M059J (cell line): ENCODE results near the gene AK5. TPM values are rescaled to one million over a fixed set of nuclear protein-coding genes. Genes with fewer than 3 reads are reported as not detected.

Experiments used
- DNase-seq: peaks from one replicate; pipeline ENCODE4 v3.0.0-alpha.2; 2012; ENCODE audit warnings: low read depth
- total RNA-seq: library from RNA; depleted of rRNA; stranded (reverse); fragments of >200 nt; shearing (Covaris generic); gene quantifications from 2 replicates; pipeline ENCODE4 v1.2.3, GENCODE V29; 2014

AK5 gene
- total RNA-seq, 1 experiment from 2014 or later = 5.6 TPM

DNA sequence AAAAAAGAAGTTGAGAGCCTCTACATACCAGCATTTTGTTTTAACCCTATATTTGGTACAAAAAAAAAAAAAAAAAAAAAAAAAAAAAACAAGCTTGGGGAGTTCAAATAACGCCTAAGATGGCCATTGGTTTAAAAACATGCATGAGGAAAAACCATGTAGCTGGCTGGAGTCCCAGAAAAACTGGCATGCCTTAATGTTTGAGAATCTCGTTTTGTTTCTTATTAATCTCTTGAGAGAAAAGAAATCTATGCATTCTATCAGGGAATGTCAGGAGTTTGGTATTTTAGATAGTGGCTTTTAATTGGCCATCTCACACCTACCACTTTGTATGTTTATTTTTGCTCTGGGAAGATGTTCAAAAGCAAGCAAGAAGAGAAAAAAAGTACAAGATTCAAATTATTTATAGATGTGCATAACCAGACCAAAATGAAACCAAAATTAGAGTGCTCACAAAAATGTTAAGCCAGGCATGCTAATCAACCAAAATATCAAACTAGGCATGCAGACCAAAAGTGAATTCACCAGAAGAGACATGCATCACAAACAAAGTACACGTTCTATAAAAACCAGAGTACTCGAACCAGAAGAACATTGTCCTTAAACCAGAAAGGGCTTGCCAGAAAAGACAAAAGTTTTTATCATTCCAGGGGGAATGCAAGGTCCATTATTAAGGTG lies 156.6 kb downstream of the AK5 start:
- peak; percentile 86 for DNase-seq

DNA sequence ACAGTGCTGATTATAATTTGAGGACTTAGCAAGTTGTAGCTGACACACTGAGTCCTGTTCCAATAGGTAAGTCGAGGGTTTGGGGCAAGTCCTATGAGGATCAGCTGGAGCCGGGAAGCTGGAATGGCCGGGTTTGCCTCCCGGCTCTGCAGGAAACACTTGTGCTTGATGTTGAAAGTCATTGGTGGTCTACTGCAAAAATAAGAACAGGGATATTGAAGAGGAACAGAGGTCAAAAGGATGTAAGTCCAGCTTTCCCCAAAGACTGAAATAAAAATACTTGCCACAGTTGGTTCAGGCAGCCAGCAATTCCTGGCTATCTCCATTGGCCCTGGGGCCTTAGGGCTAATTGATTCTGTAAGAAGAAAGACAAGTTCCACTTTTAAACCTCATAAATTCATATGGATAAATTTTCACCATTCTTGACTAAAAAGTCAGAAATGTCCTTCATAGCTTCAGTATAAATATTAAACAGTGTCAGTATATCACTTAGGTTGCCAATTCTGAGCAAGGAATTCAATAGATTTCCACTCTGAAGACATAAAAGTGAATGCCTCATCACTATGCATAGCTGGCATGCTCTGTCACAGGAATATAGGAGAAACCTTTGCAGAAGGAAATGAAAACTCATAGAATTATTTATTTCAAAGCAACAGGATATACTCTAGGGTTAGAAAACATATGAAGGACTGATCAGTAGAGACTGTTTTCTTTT lies 165.2 kb downstream of the AK5 start:
- no peak for DNase-seq

DNA sequence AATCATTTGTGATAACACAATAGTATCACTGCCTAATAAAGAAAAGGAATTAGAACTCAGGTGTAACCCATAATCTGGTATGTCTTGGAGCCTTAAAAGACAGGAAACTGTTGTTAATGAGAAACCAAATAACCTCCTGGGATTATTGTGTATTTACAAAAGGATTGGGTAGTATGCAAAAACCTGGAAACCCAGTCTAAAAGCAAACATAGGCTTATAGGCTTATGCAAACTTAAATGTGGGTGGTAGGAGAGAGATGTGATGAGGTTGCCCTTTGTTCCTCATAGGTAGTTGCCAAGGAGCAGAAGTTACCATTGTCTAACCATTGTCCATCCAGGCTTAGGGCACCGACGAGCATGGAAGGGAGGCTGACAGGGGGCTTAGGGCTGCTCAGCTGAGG lies 165.8 kb downstream of the AK5 start:
- DNase-seq = no peak

DNA sequence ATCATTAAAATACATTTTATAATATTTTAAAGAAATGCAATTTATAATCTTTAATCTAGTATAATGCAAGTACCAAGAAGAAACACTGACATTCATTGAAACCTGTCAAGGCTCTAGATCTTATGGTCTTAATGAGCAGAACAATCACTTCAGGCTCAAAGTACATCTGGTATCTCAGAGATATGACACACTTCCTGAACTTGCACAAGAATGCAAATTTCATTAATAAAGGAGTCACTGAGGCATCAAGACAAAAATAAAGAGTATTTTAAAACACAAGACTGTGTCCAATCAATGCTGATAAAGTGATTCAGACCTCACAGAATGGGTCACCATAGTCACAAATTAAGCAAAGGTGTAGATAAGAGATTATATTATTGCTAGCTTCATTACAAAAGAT lies 178.1 kb downstream of the AK5 start:
- DNase-seq = peak; percentile 17

DNA sequence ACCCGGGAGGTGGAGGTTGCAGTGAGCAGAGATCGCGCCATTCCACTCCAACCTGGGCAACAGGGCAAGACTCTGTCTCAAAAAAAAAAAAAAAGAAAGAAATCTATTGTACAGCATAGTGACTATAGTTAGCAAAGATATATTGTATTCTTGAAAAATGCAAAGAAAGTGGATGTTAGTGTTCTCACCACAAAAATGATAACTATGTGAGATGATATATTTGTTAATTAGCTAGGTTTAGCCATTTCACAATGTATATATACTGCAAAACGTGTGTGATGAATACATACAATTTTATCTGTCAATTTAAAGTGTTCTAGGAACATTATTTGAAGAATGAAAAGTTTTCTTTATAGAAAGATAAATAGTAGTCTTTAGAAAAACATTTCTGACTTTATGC lies 179.9 kb downstream of the AK5 start:
- no peak for DNase-seq

DNA sequence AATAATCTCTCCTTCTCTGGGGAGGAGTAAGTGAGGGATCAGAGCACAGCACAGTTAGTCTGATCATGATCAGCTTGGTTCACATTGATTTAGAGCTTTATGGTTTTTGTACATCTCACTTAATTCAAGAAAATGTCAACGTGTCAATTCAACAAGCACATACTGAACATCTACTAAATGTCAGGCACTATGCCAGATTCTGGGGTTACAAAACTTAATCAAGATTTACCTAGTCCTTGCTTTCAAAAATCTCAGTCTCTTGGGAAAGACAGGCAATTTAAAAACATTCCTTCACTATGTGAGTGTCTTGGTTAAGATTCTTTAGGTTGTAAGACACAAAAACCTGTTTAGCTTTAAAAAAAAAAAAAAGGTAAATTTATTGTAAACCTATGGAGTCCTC lies 181.4 kb downstream of the AK5 start:
- DNase-seq = no peak

DNA sequence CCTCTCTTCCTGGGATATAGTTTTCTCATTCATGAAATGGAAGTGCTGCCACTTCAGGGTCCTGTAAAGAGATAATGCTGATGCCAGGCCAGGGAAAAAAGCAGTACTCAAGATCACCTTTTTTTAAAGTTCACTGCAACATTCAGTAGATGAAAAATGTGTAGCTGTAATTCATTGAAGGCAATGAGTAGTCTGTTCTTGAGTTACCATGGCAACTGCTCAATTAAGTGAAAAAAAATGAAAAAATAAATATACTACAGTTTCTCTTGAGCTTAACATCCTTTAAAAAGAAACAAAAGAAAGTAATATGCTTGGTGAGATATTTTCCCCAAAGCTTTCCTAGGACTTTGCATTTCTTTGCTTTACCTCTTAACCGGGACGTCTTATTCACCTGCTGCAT lies 183.3 kb downstream of the AK5 start:
- DNase-seq = no peak

DNA sequence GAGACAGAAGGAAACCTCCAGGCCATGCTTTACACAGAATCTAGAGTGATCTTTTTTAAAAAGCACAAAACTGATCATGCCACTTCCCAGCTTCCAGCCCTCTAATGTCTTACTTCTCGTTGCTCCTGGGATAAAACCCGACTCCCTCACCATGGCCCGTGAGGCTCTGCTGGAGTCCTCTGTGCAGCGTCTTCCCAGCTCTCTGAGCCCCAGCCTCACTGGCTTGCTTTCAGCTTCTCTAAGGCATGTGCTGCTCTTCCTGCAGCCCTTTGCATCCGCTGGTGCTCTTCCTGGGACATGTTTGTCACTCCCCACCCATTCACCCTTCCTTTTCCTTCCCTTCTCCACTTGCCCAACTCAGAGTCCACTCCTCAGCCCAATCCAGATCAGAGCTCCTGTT lies 184.1 kb downstream of the AK5 start:
- no peak for DNase-seq

DNA sequence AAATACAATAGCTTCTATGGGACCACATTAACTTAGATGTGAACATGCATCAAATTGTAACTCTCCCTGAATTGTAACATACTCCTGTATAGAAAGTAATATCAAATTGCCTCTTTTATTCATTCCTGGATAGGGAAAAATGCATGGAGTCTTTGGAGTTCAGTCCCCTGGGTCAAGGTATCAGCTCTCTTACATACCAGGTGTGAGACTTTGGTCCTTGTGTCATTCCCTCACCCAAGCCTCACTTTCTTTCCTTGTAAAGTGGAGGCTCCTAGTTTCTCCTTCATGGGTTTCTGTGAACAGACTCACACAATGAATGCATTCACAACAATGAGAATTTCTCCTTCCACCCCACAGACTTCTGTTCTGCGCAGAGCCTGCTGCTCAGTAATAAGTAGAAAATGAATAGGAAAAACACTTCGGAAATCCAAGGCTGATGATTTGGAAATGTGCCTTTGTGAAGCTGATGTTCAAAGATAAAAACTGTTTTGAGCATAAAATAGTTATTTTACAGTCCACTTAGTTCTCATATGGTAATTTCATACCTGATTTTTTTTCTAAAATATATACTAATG lies 185.3 kb downstream of the AK5 start:
- DNase-seq = no peak

DNA sequence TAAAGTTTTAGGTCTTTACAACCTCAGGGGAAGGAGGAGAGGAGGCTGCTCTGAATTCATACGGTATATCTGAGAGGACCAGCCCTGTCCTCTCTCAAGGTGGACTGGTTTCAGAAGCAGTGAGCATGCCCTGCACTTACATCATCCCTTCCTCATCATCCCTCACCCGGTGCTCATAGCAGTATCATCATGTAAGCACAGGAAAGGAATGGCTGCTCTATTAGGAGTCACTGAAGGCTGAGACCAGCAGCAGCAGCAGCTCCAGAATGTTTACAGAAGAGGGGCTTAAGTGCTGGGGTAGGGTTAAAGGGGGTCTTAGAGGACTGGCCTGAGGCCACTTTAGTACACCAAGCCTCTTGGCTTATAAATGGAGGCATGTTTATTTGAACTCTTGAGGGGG lies 185.9 kb downstream of the AK5 start:
- DNase-seq = no peak

DNA sequence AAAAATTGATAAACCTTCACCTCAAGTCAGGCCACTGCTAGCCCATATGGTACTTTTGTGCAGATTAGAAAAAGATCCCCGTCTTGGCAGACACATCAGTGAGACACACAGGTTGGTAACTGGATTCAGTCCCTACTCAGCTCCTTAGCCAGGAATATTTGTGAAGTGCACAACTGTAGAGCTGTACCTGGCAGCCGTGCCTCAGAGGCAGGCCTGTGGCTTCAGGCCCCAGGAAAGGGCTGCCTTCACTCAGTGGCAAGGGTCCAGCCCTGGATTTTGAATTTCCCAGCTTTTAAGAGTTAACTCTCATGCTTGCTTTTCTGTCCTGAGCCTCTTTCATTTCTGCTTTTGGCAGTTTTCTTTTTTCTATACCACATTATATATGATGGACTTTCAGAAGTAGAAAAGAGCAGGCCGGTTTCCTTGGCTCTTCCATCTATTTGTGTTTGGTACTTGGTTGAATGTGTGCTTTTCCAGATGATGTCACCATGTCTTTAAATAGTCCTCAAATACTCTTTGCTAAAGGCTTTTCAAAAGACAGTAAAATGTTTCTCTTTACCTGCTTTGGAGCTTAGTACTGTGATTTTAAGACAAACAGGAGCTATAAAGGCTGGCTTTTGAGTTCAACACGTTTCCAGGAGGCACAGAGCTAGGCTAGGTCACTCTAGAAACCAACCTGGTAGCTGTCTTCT lies 186.6 kb downstream of the AK5 start:
- no peak for DNase-seq

DNA sequence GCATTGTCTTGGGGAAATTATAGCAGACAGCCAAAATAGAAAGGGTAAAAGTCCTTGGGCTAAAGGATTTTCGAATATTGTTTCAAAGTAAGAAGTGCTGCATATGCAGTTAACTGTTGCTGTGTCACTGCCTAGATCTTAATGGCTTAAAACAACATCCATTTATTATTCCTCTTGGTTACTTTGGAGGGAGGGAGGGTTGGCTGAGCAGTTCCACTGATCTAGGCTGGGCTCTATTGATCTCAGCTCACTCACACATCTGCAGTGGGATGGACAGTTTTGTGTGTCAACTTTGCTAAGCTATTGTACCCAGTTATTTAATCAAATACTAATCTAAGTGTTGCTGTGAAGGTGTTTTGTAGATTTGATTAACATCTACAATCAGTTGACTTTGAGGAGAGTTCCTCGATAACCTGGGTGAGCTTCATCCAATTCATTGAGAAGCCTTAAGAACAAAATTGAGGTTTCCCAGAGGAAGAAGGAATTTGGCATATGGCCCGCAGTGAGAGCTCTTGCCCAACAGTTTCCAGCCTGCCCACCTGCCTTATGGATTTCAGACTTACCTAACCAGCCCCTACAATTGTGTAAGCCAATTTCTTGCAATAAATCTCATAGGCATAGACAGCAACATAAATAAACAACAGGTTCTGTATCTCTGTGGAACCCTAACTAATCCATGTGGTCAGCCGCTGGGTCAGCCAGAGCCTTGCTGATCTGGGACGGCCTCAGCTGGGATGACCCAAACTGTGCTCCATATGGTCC lies 187.3 kb downstream of the AK5 start:
- DNase-seq = no peak

DNA sequence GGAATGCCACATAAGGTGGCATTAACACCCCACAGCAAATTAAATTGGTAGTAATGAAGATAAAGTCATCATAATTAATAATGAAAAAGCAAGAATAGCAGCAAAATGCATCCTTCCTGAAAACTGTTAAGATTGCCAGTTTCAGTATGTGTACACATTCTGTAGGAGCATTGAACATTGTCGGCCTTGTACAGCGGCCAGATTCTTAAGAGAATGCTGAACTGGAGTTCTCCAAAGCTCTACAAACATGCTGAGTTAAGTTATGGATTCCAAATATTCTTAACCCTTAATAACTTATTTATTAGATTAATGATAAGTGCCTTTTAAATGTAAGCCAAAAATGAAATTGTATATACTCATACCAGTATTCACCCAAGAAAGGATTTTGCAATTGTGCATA lies 189.9 kb downstream of the AK5 start:
- DNase-seq = no peak

DNA sequence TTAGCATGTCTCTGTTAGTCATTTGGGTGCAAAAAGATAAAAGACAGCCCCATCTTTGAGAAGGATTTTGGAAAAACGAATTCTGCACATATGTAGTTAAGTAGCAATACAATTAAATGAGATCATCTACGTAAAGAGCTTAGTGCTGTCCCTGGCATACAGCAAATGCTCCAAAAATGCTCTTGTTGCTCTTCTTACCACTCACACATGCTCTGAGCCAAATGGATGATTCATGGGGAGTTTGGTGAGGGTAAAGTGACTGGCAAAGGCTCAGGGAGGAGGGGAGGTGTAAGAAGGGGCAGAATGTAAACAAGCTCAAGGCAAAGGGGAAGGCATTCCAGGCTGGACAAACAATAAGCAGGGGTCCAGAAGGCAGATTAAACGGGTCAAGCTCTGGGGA lies 191.9 kb downstream of the AK5 start:
- peak; percentile 94 for DNase-seq

DNA sequence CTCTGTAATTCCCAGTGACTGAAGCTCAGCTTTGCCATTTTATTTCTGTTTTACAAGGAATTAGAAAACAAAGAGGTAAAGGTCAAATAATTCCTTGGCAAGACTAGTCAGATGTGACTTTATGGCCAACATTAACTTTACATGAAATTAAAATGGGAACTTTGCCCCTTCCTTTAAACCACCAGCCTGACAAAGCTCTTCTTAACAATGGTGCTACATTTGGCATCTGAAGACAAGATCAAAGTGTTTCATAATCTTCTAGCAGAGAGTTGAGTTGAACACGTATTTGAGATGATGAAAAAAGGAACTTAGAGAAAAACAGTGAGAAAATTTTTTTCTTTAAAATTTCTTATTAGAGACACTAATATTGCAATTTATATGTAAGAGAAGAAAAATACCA lies 193.8 kb downstream of the AK5 start:
- DNase-seq = no peak

DNA sequence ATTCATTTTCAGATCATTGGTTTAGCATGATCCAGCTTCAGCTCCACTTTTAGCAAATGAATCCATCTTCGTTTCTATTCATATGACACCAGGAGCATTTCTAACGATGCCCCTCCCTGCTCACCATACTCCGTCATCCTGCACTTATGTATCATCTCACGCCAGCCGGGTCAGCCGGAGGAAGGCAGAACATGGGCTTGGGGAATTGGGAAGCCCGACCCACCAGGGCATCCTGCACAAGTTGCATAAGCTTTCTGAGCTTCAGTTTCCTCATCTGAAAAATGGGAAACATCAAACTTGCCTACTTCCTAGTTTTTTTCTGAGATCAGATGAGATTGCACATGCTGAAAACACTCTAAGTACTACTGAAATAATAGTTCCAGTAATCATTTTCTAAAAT lies 194.7 kb downstream of the AK5 start:
- DNase-seq = no peak

DNA sequence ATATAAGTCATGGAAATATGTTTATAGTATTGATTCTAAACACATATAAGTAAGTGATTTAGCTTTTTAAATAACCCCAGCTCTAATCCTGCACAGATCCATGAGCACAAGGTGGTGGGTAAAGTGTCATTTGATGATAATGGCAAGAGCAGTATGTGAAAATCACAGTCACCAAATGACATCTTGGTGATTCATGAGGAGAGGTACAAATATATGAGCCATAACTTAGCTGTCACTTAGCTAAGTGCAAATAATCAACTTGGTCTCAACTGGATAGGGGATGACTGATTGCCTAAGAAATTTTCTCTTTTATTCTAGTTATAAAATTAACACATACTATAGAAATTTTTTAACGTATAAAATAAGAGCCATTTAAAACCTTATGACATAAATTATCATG lies 202.5 kb downstream of the AK5 start:
- DNase-seq = no peak

DNA sequence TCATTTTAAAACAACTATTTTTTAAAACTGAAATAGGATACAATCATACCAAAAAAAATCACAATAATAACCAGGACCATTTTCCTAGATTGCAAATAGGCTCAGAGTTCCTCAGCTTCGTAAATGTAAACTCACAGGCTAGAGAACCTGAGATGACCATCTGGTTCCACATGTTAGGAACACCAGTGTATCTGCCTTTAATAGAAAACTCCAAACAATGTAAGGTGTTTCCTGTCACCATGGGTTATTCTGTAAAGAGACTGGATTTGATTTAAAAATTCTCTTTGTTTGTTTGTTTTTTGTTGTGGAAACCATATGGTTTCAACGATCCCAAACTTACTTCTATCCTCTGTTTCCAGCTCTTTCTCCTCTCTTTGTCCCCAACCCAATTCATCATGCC lies 203.1 kb downstream of the AK5 start:
- DNase-seq = no peak

DNA sequence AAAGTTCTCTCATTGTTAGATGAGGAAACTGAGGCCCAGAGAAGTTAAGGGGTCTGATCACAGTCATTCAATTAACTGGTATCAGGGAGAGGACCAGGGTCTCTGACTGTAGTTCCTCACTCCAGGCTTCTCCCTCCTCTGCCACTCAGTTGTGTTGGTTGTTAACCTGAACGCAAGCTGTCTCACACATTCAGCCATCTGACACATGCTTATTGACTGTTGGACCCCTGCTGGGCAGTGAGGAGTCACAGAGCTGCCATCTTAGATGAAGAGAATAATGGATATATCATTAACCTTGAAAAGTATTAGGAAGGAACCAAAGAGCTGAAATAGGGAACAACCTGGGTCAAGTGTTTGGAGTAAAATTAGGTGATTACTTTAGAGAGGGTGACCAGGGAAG lies 205.8 kb downstream of the AK5 start:
- no peak for DNase-seq

DNA sequence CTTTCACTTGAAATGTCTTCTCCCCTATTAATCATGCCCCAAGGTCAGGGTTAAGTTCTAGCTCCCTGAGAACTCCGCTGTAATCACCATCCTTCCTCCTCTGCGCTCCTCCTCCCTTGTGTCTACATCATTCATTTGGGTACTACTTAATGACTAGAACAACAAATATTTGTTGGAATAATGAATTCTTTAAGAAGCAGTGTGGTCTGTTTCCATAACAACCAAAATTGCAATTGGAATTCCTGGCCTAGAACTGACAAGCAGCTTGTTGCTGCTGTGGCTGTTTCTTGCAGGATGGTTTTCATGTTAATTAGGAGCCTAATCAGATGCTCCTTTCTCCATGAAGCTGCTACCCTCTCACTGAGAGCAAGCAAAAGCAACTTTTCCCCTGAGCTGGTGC lies 208.1 kb downstream of the AK5 start:
- peak; percentile 57 for DNase-seq

DNA sequence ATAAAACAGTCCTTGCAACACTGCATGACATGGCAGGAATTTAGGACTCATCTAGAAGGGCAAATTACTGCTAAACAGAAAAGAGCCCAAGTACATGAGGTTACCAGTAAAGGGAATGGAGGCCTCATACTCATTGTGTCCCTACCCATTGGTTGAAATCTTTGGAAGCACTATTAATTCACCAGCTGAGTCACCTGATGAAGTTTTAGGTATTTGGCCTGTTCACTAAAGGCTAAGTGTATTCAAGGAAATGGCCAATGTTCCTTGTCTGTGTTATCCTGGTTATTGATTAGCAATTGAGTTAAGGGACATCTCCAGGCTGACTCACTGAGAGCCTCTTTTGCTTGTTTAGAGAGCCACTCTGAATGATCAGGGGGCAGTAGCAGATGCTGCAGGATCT lies 212.2 kb downstream of the AK5 start:
- no peak for DNase-seq

DNA sequence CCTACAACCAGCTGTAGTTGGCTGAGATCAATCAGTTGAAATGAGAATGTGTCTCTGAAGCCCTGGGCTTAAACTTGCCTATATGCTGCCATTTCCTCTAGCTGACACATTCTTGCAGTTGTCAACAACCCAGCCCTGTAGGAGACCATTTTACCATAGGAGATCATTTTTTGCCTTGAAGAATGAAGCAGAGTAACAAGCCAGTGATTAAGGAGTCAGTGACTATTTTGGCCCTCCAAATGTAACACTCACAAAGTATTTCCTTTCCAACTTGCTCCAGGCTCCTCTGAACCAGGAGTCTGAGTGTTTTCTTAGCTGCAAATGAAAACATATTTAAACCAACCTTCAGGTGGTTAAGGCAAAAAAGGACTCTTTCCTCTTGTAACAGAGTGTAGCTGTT lies 217.1 kb downstream of the AK5 start:
- DNase-seq = no peak
